K562 (cell line): ENCODE results near the gene CYP1B1. TPM values are rescaled to one million over a fixed set of nuclear protein-coding genes. Genes with fewer than 3 reads are reported as not detected.

Experiments used
- ATAC-seq: fragments of 200-7000 bp; cut with Tn5 transposase; 3 replicates; pipeline ENCODE4 v1.9.1; 2020; ENCODE audit warnings: moderate library complexity
- BruUV-seq: library from RNA; stranded (reverse); fragments of 400-500 nt; replicated peaks from 2 replicates; lab custom pipeline; 2021; lab: Mats Ljungman, UMichigan
- CTCF ChIA-PET: fragments of 300-600 bp; formaldehyde crosslinking; extraction: SDS; loops from one replicate; lab custom pipeline; 2021; ENCODE audit warnings: low intra/inter-chr PET ratio; lab: Yijun Ruan, JAX
- POLR2A ChIA-PET: fragments of 300-600, 350-650 bp; sonication (Branson Sonifier 250); formaldehyde crosslinking; extraction: SDS; loops from one replicate; lab custom pipeline; 2021; ENCODE audit warnings: antibody characterized with exemption, inconsistent platforms; lab: Yijun Ruan, JAX
- DNase-seq, 4 experiments: peaks; one replicate each; pipeline versions ENCODE4 v3.0.0 to v3.0.0-alpha.2; 2011 to 2018; ENCODE audit warnings: low spot score in 3 of 4, mixed read lengths in 3 of 4; ENCODE audit errors: extremely low read depth in 1 of 4
- FAIRE-seq: peaks from 2 replicates; lab custom pipeline; 2011; peaks lifted over from hg19 to GRCh38; lab: Jason Lieb, UNC
- H2AFZ ChIP-seq: 2 replicates; pipeline ENCODE4 v1.6.0; 2011; ENCODE audit warnings: low read depth, low read length, control low read depth, inconsistent platforms
- H3K27ac ChIP-seq: fragments of 200-600 bp; 3 replicates; pipeline ENCODE4 v1.8.0; 2011; ENCODE audit warnings: low read depth, mild to moderate bottlenecking, control low read depth, inconsistent platforms, low read length, moderate library complexity, mixed read lengths; ENCODE audit errors: extremely low read depth
- H3K27me3 ChIP-seq, 2 experiments: fragments of 300-600 bp in 1 of 2; 2 replicates in 1 of 2; 3 replicates in 1 of 2; pipeline versions ENCODE4 v1.6.0 to v1.8.0; 2011; ENCODE audit warnings: inconsistent platforms in 2 of 2, low read length in 2 of 2, mild to moderate bottlenecking in 1 of 2, mixed read lengths in 1 of 2, moderate library complexity in 1 of 2; ENCODE audit not compliant: control insufficient read depth in 2 of 2, insufficient read depth in 2 of 2
- H3K36me3 ChIP-seq: fragments of 300-600 bp; 3 replicates; pipeline ENCODE4 v1.8.0; 2011; ENCODE audit warnings: mild to moderate bottlenecking, low read length, inconsistent platforms; ENCODE audit not compliant: control insufficient read depth, insufficient read depth
- H3K4me1 ChIP-seq, 2 experiments: fragments of 200-600 bp in 1 of 2; replicated peaks in 1 of 2; 2 replicates in 1 of 2; 3 replicates in 1 of 2; pipeline versions ENCODE4 v1.5.1 to v1.8.0; 2011; ENCODE audit warnings: inconsistent platforms in 2 of 2, low read length in 2 of 2, mild to moderate bottlenecking in 1 of 2, mixed read lengths in 1 of 2, moderate library complexity in 1 of 2; ENCODE audit not compliant: control insufficient read depth in 2 of 2, insufficient read depth in 2 of 2
- H3K4me2 ChIP-seq: 2 replicates; pipeline ENCODE4 v1.6.1; 2011; ENCODE audit warnings: low read length, control low read depth, inconsistent platforms, mixed read lengths; ENCODE audit not compliant: insufficient read depth
- H3K4me3 ChIP-seq: fragments of 200-600 bp; sonication (generic), shearing (Covaris generic); 2 replicates; pipeline ENCODE4 v1.5.1; 2016; ENCODE audit warnings: control low read depth, inconsistent platforms
- H3K79me2 ChIP-seq: fragments of 200-600 bp; 3 replicates; pipeline ENCODE4 v1.8.0; 2011; ENCODE audit warnings: low read length, inconsistent platforms; ENCODE audit not compliant: control insufficient read depth, insufficient read depth
- H3K9ac ChIP-seq, 2 experiments: 2 replicates each; pipeline versions ENCODE4 v1.6.0 to v1.6.1; 2011; ENCODE audit warnings: low read depth in 2 of 2, low read length in 2 of 2, control low read depth in 1 of 2, inconsistent platforms in 1 of 2, mild to moderate bottlenecking in 1 of 2, mixed read lengths in 1 of 2; ENCODE audit not compliant: insufficient read depth in 1 of 2
- H3K9me1 ChIP-seq: one replicate; pipeline ENCODE4 v1.6.0; 2011; ENCODE audit warnings: inconsistent platforms, mild to moderate bottlenecking, low read length, moderate library complexity; ENCODE audit not compliant: control insufficient read depth, insufficient read depth
- H3K9me3 ChIP-seq: replicated peaks from 2 replicates; pipeline ENCODE4 v1.5.1; 2011; ENCODE audit warnings: low read depth, low read length, inconsistent platforms; ENCODE audit not compliant: control insufficient read depth, insufficient read depth
- H4K20me1 ChIP-seq: replicated peaks from 2 replicates; pipeline ENCODE4 v1.6.1; 2011; ENCODE audit warnings: low read length, inconsistent platforms, mixed read lengths; ENCODE audit not compliant: control insufficient read depth, insufficient read depth
- CBFA2T3 ChIP-seq: fragments of 450-650 bp; IDR thresholded peaks from 2 replicates; pipeline ENCODE4 v1.6.1; 2017
- FOSL1 ChIP-seq: fragments of 200-800 bp; sonication (Bioruptor generic); conservative IDR thresholded peaks from 2 replicates; pipeline ENCODE4 v1.6.1; 2016; ENCODE audit warnings: missing genetic modification characterization, missing compliant biosample characterization
- KLF6 ChIP-seq: fragments of 250-450 bp; sonication (Bioruptor Pico); IDR thresholded peaks from 2 replicates; pipeline ENCODE4 v1.4.0; 2020; ENCODE audit warnings: mild to moderate bottlenecking, moderate library complexity, borderline replicate concordance
- MAFG ChIP-seq: fragments of 450-650 bp; conservative IDR thresholded peaks from 2 replicates; pipeline ENCODE4 v1.6.1; 2016; ENCODE audit warnings: missing genetic modification characterization, missing compliant biosample characterization
- SFPQ ChIP-seq: fragments of 200-400 bp; formaldehyde crosslinking; IDR thresholded peaks from 2 replicates; pipeline ENCODE4 v1.6.1; 2017; ENCODE audit warnings: mild to moderate bottlenecking, low read depth, low read length, moderate library complexity
- SLC30A9 ChIP-seq: fragments of 250-450 bp; sonication (Bioruptor Pico); IDR thresholded peaks from 2 replicates; pipeline ENCODE4 v1.8.0; 2022; ENCODE audit warnings: mild to moderate bottlenecking, moderate library complexity
- TGIF2 ChIP-seq: sonication (generic); formaldehyde crosslinking; IDR thresholded peaks from 2 replicates; pipeline ENCODE4 v1.8.1; 2022; ENCODE audit warnings: mild to moderate bottlenecking, missing genetic modification reagents, moderate library complexity
- USF1 ChIP-seq: sonication (generic); formaldehyde crosslinking; IDR thresholded peaks from 2 replicates; pipeline ENCODE4 v1.9.0; 2022; ENCODE audit warnings: mild to moderate bottlenecking, missing genetic modification reagents
- ZFP1 ChIP-seq: fragments of 450-650 bp; formaldehyde crosslinking; IDR thresholded peaks from 2 replicates; pipeline ENCODE4 v1.4.0; 2020; ENCODE audit warnings: mild to moderate bottlenecking, mixed read lengths
- ZNF143 ChIP-seq: sonication (generic); formaldehyde crosslinking; IDR thresholded peaks from 2 replicates; pipeline ENCODE4 v1.9.0; 2022; ENCODE audit warnings: mild to moderate bottlenecking, missing genetic modification reagents
- ZNF175 ChIP-seq: fragments of 200-800 bp; sonication (Bioruptor generic); IDR thresholded peaks from 2 replicates; pipeline ENCODE4 v1.6.1; 2016; ENCODE audit warnings: low read depth, mild to moderate bottlenecking, missing genetic modification characterization, missing compliant biosample characterization
- ZNF57 ChIP-seq: fragments of 450-650 bp; formaldehyde crosslinking; IDR thresholded peaks from 2 replicates; pipeline ENCODE4 v1.4.0; 2020; ENCODE audit warnings: mild to moderate bottlenecking, moderate library complexity
- WGBS: fragments of 100-300 bp; shearing (Covaris generic); methylation state at CpG from one replicate; pipeline ENCODE4 v1.1.6; 2016; ENCODE audit warnings: low coverage, mixed read lengths; ENCODE audit not compliant: insufficient coverage; ENCODE audit errors: missing lambda C conversion rate; 5-methylcytosine and 5-hydroxymethylcytosine counted together
- in situ Hi-C: fragments of 300-500 bp; cut with MboI; formaldehyde crosslinking; loops from 4 replicates; pipeline ENCODE4 v1.15.0; 2018; ENCODE audit warnings: inconsistent platforms, mixed read lengths
- intact Hi-C: fragments of 100-400 bp; cut with micrococcal nuclease; formaldehyde crosslinking; loops from 2 replicates; pipeline ENCODE4 v1.14.2; 2022
- polyA plus RNA-seq, 8 experiments: library from polyadenylated mRNA; depleted of rRNA in 4 of 8; stranded (reverse) in 5 of 8; unstranded in 3 of 8; fragments of >200 nt; fragmentation: Nextera tagmentation in 2 of 8; fragmentation: Illumina TruSeq in 1 of 8; extraction: Ambion mirVana in 2 of 8; extraction: Trizol in 1 of 8; gene quantifications; 2 replicates each; pipeline versions ENCODE4 v1.2.1 to v1.2.3, GENCODE V29; 2011 to 2014; ENCODE audit warnings: inconsistent platforms in 1 of 8, missing spikeins in 1 of 8
- total RNA-seq, 7 experiments: library from RNA; depleted of rRNA in 6 of 7; stranded (reverse); fragments of >200 nt in 6 of 7; fragmentation: Illumina TruSeq in 2 of 7; extraction: Trizol in 2 of 7; gene quantifications; 2 replicates each; pipeline versions ENCODE4 v1.2.1 to v1.2.3, GENCODE V29; 2011 to 2021; ENCODE audit warnings: low replicate concordance in 1 of 7

CYP1B1 gene
- total and polyA plus RNA-seq, 9 of the 15 experiments (the other 6 are each of a cell fraction or from before 2014, with no cell fraction given) = 0.07 TPM; not detected in 8

- H3K4me1 ChIP-seq = no peaks in the 10 kb centered on the region
- ATAC-seq = no peak
- H3K27ac ChIP-seq = no peak overlapping the region
- H3K36me3 ChIP-seq = no peaks in the 10 kb centered on the region
- H3K4me3 ChIP-seq = no peak overlapping the region
- H3K9me1 ChIP-seq = no peaks in the 10 kb centered on the region
- no peak overlapping the region for H3K4me2 ChIP-seq
- WGBS = 0% methylated on average over 2 of the region's 2 CpGs
- no peak overlapping the region for H2AFZ ChIP-seq
- ChIA-PET CTCF (no interaction called here), POLR2A (no interaction called here)
- no peaks in the 10 kb centered on the region; the same call in 1 of the 2 replicates for H3K9me3 ChIP-seq
- no peak for DNase-seq
- FAIRE-seq = no peak
- no peak overlapping the region for H3K9ac ChIP-seq
- no peaks in the 10 kb centered on the region for H3K79me2 ChIP-seq
- in situ Hi-C loops = no loop called here
- TF ChIP-seq ZNF57 (CRISPR knock-in tag) = no peak
- no peak for TF ChIP-seq KLF6 (CRISPR knock-in tag)
- TF ChIP-seq ZNF175 (CRISPR knock-in tag) = no peak
- no peak for TF ChIP-seq ZFP1
- no peak for TF ChIP-seq SLC30A9 (CRISPR knock-in tag)
- no peak for TF ChIP-seq CBFA2T3
- no peak for TF ChIP-seq TGIF2 (CRISPR knock-in tag)
- TF ChIP-seq FOSL1 (tag) = no peak
- TF ChIP-seq USF1 = no peak
- TF ChIP-seq MAFG (tag) = no peak
- no peak for TF ChIP-seq SFPQ
- TF ChIP-seq ZNF143 (CRISPR knock-in tag) = no peak
- H4K20me1 ChIP-seq = no peaks in the 10 kb centered on the region
- no TSS peak for BruUV-seq
- intact Hi-C loops = no loop called here
- H3K27me3 ChIP-seq = peaks cover 14 to 20% of the 10 kb centered on the region in 2 experiments; a peak in 4 of 5 replicates
These were observed 45.5 kb upstream of the CYP1B1 start for GRCh38 chr2:38121481-38121880.
